Neuronal stem cell (in vitro differentiated cells): ENCODE measurements around the gene TADA1.

Experiments used
- DNase-seq: peaks from one replicate; pipeline ENCODE4 v3.0.0-alpha.2; 2013; ENCODE audit warnings: low spot score
- H2AFZ ChIP-seq: one replicate; pipeline ENCODE4 v1.6.1; 2013; ENCODE audit warnings: mild to moderate bottlenecking, low read length, inconsistent platforms
- H2AK5ac ChIP-seq: 2 replicates; pipeline ENCODE4 v1.6.1; 2013; ENCODE audit warnings: low read depth, mild to moderate bottlenecking, inconsistent platforms, low read length, moderate library complexity, mixed read lengths
- H2BK120ac ChIP-seq: 2 replicates; pipeline ENCODE4 v1.6.1; 2013; ENCODE audit warnings: low read depth, mild to moderate bottlenecking, inconsistent platforms, low read length, moderate library complexity, mixed read lengths
- H2BK12ac ChIP-seq: one replicate; pipeline ENCODE4 v1.6.1; 2013; ENCODE audit warnings: low read length, inconsistent platforms
- H2BK15ac ChIP-seq: 2 replicates; pipeline ENCODE4 v1.6.1; 2013; ENCODE audit warnings: mild to moderate bottlenecking, low read length, inconsistent platforms, mixed read lengths
- H2BK5ac ChIP-seq: one replicate; pipeline ENCODE4 v1.6.1; 2013; ENCODE audit warnings: inconsistent platforms, mild to moderate bottlenecking, low read length, moderate library complexity
- H3K14ac ChIP-seq: one replicate; pipeline ENCODE4 v1.6.1; 2013; ENCODE audit warnings: low read length, inconsistent platforms
- H3K18ac ChIP-seq: 2 replicates; pipeline ENCODE4 v1.6.1; 2013; ENCODE audit warnings: low read length, inconsistent platforms
- H3K23ac ChIP-seq: 2 replicates; pipeline ENCODE4 v1.6.1; 2013; ENCODE audit warnings: low read depth, mild to moderate bottlenecking, mixed read lengths, low read length, inconsistent platforms; ENCODE audit not compliant: poor library complexity
- H3K27ac ChIP-seq: replicated peaks from 3 replicates; pipeline ENCODE4 v1.5.1; 2013; ENCODE audit warnings: low read length, inconsistent platforms
- H3K27me3 ChIP-seq, 3 experiments: 2 replicates each; pipeline ENCODE4 v1.6.1; 2013; ENCODE audit warnings: low read length in 3 of 3, mild to moderate bottlenecking in 2 of 3, inconsistent platforms in 1 of 3, low read depth in 1 of 3, mixed read lengths in 1 of 3, moderate library complexity in 1 of 3; ENCODE audit not compliant: control insufficient read depth in 3 of 3, insufficient read depth in 3 of 3
- H3K36me3 ChIP-seq, 2 donors: replicated peaks in 1 of 2; 2 replicates each; pipeline ENCODE4 v1.6.1; 2013; ENCODE audit warnings: low read length in 2 of 2; ENCODE audit not compliant: control insufficient read depth in 2 of 2, insufficient read depth in 2 of 2
- H3K4ac ChIP-seq: 2 replicates; pipeline ENCODE4 v1.6.1; 2013; ENCODE audit warnings: inconsistent platforms, mild to moderate bottlenecking, low read length, moderate library complexity
- H3K4me1 ChIP-seq, 2 donors: 1 replicate in 1 of 2; 2 replicates in 1 of 2; pipeline ENCODE4 v1.6.1; 2013; ENCODE audit warnings: low read length in 2 of 2, low read depth in 1 of 2; ENCODE audit not compliant: control insufficient read depth in 2 of 2, insufficient read depth in 1 of 2
- H3K4me2 ChIP-seq: one replicate; pipeline ENCODE4 v1.6.1; 2013; ENCODE audit warnings: mild to moderate bottlenecking, low read length, inconsistent platforms; ENCODE audit not compliant: insufficient read depth, poor library complexity, severe bottlenecking
- H3K4me3 ChIP-seq, 2 donors: 2 replicates each; pipeline ENCODE4 v1.5.1; 2013; ENCODE audit warnings: low read length in 2 of 2, mild to moderate bottlenecking in 2 of 2, inconsistent platforms in 1 of 2, moderate library complexity in 1 of 2
- H3K79me1 ChIP-seq: one replicate; pipeline ENCODE4 v1.6.1; 2013; ENCODE audit warnings: low read depth, mild to moderate bottlenecking, inconsistent platforms, low read length, moderate library complexity
- H3K9ac ChIP-seq: one replicate; pipeline ENCODE4 v1.6.1; 2013; ENCODE audit warnings: mild to moderate bottlenecking, low read depth, low read length, inconsistent platforms; ENCODE audit not compliant: poor library complexity
- H3K9me3 ChIP-seq, 2 donors: replicated peaks in 1 of 2; 2 replicates each; pipeline versions ENCODE3 to v1.6.1; 2013; ENCODE audit warnings: low read length in 2 of 2, mild to moderate bottlenecking in 2 of 2, inconsistent platforms in 1 of 2, low read depth in 1 of 2, mixed read lengths in 1 of 2, moderate library complexity in 1 of 2; ENCODE audit not compliant: control insufficient read depth in 2 of 2, insufficient read depth in 1 of 2
- H4K8ac ChIP-seq: one replicate; pipeline ENCODE4 v1.6.1; 2013; ENCODE audit warnings: low read depth, mild to moderate bottlenecking, inconsistent platforms, low read length, moderate library complexity
- H4K91ac ChIP-seq: one replicate; pipeline ENCODE4 v1.6.1; 2013; ENCODE audit warnings: low read length, low read depth, mild to moderate bottlenecking, inconsistent platforms; ENCODE audit not compliant: poor library complexity
- WGBS, 2 donors: extraction: QIAGEN DNeasy Blood & Tissue Kit; methylation state at CpG; one replicate each; pipeline ENCODE4 v1.1.7; 2013; ENCODE audit warnings: missing lambda C conversion rate in 2 of 2, mixed read lengths in 1 of 2; ENCODE audit not compliant: insufficient read length in 2 of 2, insufficient replicate concordance in 1 of 2; ENCODE audit errors: extremely low coverage in 2 of 2; 5-methylcytosine and 5-hydroxymethylcytosine counted together

TADA1 gene

DNA sequence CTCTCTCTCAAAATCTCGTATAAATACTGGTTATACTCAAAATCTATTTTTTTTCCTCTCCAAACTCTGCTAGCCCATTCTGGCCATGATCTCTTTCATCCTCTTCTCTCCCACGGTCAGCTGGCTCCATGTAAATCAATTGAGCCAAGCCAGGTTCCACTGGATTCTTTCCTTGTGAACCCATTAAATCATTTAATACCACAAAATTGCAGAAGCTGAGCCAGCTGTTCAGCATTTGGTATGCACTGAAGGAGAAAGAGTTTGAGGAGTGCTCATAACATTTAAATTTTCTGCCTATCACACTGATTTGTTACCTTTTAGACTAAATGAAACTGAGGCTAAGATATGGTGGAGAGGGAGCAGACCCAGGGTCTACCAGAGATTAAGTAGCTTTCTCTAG lies 29.1 kb upstream of the TADA1 start:
- H3K27ac ChIP-seq: no peak overlapping the region
- 100% methylated on average over 1 of the region's 2 CpGs; no CpG with 5 or more reads in 1 of the 2 donors for WGBS, 2 donors
- H2BK12ac ChIP-seq: no peak overlapping the region
- no peaks in the 10 kb centered on the region for H3K27me3 ChIP-seq
- no peak overlapping the region for H3K4ac ChIP-seq
- no peak overlapping the region for H3K4me2 ChIP-seq
- no peak overlapping the region for H2AK5ac ChIP-seq
- no peak overlapping the region for H3K9ac ChIP-seq
- H3K18ac ChIP-seq: no peak overlapping the region
- no peak overlapping the region for H2BK120ac ChIP-seq
- DNase-seq: no peak
- H2AFZ ChIP-seq: no peak overlapping the region
- no peak overlapping the region for H4K8ac ChIP-seq
- H2BK15ac ChIP-seq: no peak overlapping the region
- peaks cover 0 to 3% of the 10 kb centered on the region in 2 donors for H3K4me1 ChIP-seq
- no peak overlapping the region for H3K4me3 ChIP-seq
- no peak overlapping the region for H4K91ac ChIP-seq
- no peaks in the 10 kb centered on the region for H3K79me1 ChIP-seq
- no peak overlapping the region for H3K14ac ChIP-seq
- H2BK5ac ChIP-seq: no peak overlapping the region
- H3K9me3 ChIP-seq: peaks cover 0 to 2% of the 10 kb centered on the region in 2 donors
- H3K36me3 ChIP-seq: peaks cover 0 to 3% of the 10 kb centered on the region in 2 donors
- no peak overlapping the region for H3K23ac ChIP-seq

DNA sequence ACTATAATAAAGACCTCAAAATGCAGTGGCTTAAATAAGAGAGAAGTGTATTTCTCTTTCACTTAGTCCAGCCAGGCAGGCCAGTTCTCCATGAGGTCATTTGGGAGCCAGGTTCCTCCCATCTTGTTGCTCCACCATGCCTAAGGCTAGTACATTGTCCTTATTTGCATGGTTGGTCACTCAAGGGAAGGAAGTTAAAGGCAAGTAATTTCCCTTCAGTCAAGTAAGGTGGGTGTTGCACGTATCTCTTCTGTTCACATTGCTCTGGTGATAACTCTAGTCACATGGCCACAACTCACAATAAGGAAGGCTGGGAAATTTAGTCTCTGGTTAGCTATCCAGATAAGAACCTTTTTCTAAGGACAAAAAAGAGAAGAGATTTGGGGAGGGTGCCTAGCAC lies 27.2 kb upstream of the TADA1 start:
- Histone ChIP-seq H3K9ac (no peak overlapping the region), H3K9me3 (peaks cover 1 to 6% of the 10 kb centered on the region in 2 donors), H4K91ac (no peak overlapping the region), H3K18ac (no peak overlapping the region), H2AK5ac (no peak overlapping the region), H4K8ac (no peak overlapping the region), H3K27ac (no peak overlapping the region), H3K36me3 (peaks cover 0 to 3% of the 10 kb centered on the region in 2 donors), H3K4me2 (no peak overlapping the region), H2BK15ac (no peak overlapping the region), H3K4me1 (peaks cover 0 to 3% of the 10 kb centered on the region in 2 donors), H3K4ac (no peak overlapping the region), H3K14ac (no peak overlapping the region), H3K23ac (no peak overlapping the region), H2AFZ (no peak overlapping the region), H2BK5ac (no peak overlapping the region), H3K27me3 (no peaks in the 10 kb centered on the region), H3K4me3 (no peak overlapping the region), H3K79me1 (no peaks in the 10 kb centered on the region), H2BK12ac (no peak overlapping the region), H2BK120ac (no peak overlapping the region)
- WGBS, 2 donors: no CpG with 5 or more reads among the region's 1 CpG
- DNase-seq: no peak

DNA sequence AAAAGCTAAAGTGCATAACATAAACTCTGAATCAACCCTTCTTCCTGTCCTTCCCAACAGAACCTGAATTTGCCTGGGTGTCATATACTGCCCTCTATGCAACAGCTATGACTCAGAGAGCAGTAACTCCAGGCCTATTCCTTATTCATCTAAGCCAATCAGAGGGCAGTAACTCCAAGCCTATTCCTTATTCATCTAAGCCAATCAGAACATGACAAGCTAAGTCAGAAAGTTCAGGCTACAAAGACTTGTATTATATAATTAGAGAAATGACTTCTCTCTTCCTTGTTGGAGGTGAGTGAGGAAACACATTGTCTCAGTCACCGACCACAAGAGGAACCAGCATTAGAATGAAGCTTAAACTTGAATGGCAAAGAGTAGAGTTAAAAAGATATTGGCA lies 26.2 kb upstream of the TADA1 start:
- no peaks in the 10 kb centered on the region for H3K27me3 ChIP-seq
- H3K9me3 ChIP-seq: peaks cover 9 to 11% of the 10 kb centered on the region in 2 donors
- H3K4me2 ChIP-seq: no peak overlapping the region
- WGBS, 2 donors: no CpG with 5 or more reads among the region's 1 CpG
- no peak for DNase-seq
- no peak overlapping the region for H2BK120ac ChIP-seq
- no peak overlapping the region for H3K23ac ChIP-seq
- no peak overlapping the region for H3K4me3 ChIP-seq
- no peaks in the 10 kb centered on the region for H3K79me1 ChIP-seq
- H3K14ac ChIP-seq: no peak overlapping the region
- no peak overlapping the region for H3K4ac ChIP-seq
- H3K9ac ChIP-seq: no peak overlapping the region
- H4K91ac ChIP-seq: no peak overlapping the region
- H3K36me3 ChIP-seq: peaks cover 0 to 2% of the 10 kb centered on the region in 2 donors
- no peak overlapping the region for H3K18ac ChIP-seq
- H2BK12ac ChIP-seq: no peak overlapping the region
- no peak overlapping the region for H2BK15ac ChIP-seq
- H2AK5ac ChIP-seq: no peak overlapping the region
- H3K4me1 ChIP-seq: peaks cover 0 to 3% of the 10 kb centered on the region in 2 donors
- H2BK5ac ChIP-seq: no peak overlapping the region
- H2AFZ ChIP-seq: no peak overlapping the region
- H3K27ac ChIP-seq: no peak overlapping the region
- H4K8ac ChIP-seq: no peak overlapping the region

DNA sequence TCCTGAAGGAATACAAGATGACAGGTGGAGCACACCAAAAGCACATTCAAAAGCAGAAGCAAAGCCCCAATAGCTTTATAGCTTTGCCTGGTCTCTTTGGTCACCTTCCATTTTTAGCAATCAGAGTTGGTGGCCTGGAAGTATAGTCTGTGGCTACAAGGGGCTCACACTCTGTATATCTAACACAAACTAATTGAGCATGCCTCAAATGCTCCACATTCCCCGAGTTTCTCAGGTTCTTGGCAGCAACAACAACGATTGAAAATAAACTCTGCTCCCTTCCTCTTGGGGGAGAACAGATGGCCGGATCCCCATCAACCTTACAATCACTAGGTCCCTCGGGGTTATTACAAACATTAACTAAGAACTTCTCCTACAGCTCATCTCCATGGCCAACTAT lies 24.9 kb upstream of the TADA1 start:
- Histone ChIP-seq H4K8ac (no peak overlapping the region), H2AK5ac (no peak overlapping the region), H3K14ac (no peak overlapping the region), H3K9ac (no peak overlapping the region), H3K9me3 (peaks cover 10 to 16% of the 10 kb centered on the region in 2 donors), H3K27me3 (no peaks in the 10 kb centered on the region), H4K91ac (no peak overlapping the region), H3K4ac (no peak overlapping the region), H3K36me3 (peaks cover 0 to 2% of the 10 kb centered on the region in 2 donors), H3K4me3 (no peak overlapping the region), H2BK15ac (no peak overlapping the region), H3K4me2 (no peak overlapping the region), H2BK12ac (no peak overlapping the region), H3K79me1 (no peaks in the 10 kb centered on the region), H2AFZ (no peak overlapping the region), H3K27ac (no peak overlapping the region), H2BK120ac (no peak overlapping the region), H2BK5ac (no peak overlapping the region), H3K23ac (no peak overlapping the region), H3K4me1 (peaks cover 0 to 3% of the 10 kb centered on the region in 2 donors), H3K18ac (no peak overlapping the region)
- no CpG with 5 or more reads among the region's 4 CpGs for WGBS, 2 donors
- no peak for DNase-seq
